Measurements from ENCODE around the gene BLNK.

GRCh38 chr10:96292971-96293920 is 21.9 kb upstream of the BLNK start:
- TF ChIP-seq CTCF (IDR thresholded peaks at IDR 0.05; ENCODE audit: borderline replicate concordance, extremely low read depth, low read length, poor library complexity, severe bottlenecking) = peak; percentile 83
- no peak for TF ChIP-seq EZH2 (IDR thresholded peaks at IDR 0.05; ENCODE audit: borderline replicate concordance, low read depth, low read length, severe bottlenecking)

Measured in DND-41 (cell line).